Effector CD8-positive, alpha-beta T cell (primary cell): ENCODE results near the gene ATXN7L1.

Source experiments
- DNase-seq: peaks from one replicate; lab custom pipeline; 2025; lab: John Stamatoyannopoulos, UW

The ATXN7L1 gene

DNA sequence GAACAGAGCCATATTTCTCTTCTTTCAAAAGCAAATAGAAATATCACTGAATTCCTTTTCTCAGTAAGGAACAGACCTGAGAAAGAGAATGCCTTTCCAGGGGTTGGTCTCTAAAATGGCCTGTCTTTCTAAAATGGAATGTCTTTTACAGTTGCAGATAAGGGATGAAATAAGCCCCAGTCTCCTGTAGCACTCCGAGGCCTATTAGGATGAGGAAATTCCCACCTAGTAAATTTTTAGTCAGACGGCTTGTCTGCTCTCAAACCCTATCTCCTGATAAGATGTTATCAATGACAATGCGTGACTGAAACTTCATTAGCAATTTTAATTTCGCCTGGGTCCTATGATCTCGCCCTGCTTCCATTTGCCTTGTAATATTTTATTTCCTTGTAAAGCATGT, 292.2 kb downstream of the ATXN7L1 start:
- DNase-seq: no peak

DNA sequence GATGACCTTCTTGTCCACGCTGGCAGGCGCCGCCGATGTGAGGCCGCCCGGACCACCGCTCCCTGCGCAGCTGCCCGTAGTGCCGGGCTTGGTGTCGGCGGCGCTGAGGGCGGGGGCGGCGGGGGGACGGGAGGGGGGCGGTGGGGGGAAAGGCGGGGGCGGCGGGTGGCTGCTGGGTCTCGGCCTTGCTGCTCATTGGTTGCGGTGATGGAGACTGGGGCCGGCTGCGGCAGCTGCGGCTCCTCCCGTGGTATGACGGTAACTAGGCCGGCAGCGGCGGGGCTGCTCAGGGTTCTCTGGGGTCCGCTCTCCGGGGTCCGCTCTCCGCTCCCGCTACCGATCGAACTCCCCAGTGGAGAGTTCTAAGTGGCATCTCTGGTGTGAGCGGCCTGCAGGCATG, 293.3 kb downstream of the ATXN7L1 start:
- DNase-seq: no peak

DNA sequence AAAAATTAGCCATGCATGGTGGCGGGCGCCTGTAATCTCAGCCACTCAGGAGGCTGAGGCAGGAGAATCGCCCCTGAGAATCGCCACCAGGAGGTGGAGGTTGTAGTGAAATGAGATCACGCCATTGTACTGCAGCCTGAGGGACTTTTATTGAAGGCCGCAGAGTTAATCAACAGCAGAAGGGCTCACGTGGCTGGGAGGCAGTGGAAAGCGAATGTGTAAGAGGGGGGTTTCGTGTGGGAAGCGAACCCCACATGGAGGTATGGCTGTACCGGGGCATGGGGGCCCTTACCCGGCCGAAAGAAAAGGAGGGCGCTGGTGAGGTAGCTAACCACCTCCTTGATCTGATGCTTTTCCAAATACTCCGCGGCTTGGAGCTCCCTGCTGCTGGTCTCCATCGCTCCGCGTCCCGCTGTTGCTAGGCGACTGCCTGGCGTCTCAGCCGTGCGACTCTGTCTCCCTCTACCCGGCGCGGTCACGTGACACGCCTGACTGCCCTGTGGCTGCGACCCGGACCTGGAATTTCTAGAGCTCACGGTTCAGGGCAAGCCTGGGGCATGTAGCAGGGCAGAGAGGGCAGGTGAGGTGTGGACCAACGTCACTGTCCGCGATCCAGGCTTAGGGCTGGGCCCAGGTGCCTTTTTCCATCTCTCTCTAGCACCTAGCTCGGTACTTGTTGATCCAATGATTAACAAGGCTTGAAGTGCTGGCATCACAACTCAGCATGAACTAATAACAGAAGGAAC, 295.2 kb downstream of the ATXN7L1 start, which contains the start of gene EFCAB10:
EFCAB10 (minus strand) TSS at position 428 of the 746 bp plus-strand sequence; CDS start at position 398, 30 bp downstream.
- DNase-seq: no peak

DNA sequence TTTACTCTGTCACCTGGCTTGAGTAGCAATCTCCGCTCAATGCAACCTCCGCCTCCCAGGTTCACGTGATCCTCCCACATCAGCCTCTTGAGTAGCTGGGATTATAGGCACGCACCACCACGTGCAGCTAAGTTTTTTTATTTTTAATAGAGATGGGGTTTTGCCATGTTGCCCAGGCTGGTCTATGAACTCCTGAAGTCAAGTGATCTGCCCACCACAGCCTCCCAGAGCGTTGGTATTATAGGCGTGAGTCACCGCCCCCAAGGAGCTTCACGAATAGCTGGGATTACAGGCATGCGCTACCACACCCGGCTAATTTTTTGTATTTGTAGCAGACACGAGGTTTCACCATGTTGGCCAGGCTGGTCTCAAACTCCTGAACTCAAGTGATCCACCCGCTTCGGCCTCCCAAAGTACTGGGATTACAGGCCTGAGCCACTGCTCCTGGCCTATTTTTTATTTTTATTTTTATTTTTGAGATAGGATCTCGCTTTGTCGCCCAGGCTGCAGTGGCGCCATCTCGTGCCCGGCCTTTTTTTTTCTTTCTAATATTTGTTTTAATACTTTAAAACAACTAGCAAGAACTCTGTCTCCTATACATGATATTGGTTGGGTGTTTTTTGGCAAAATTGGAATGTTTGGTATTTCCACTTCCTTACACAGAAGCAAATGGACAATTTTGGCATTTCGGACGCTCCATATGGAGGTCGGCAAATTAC, 296.2 kb downstream of the ATXN7L1 start:
- DNase-seq: no peak

DNA sequence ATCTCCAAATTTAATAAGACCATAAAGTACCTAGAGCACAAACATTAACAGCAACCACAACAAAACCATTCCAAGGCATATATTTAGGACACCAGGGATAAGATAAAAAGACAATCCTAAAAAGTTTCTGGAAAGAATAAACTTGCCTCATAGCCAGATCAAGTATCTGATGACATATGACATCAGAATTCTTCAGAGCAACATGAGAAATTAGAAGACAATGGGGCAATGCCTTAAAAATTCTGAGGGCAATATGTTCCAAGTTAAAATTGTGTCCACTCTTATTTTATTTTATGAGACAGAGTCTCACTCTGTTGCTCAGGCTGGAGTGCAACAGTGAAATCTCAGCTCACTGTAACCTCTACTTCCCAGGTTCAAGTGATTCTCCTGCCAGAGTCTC, 297.9 kb downstream of the ATXN7L1 start:
- no peak for DNase-seq

DNA sequence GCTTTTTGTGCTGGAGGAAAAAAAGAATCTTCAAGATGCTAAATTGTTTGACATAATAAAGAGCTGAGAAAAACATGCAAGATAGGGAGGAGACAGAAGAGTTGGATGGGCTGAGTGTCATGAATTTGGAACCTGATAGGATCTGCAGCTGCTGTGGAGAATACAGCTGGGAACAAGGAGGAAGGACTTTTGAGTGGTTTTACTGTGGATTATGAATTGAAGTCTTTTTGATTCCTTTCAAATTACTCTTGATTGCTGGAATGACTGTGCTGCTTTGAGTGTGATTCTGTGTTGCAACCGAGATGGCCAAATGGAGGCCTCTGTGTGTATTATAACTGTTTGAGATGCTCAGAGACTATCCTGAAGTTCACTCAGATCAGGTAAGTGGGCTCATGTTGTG, 299.1 kb downstream of the ATXN7L1 start:
- DNase-seq: no peak

DNA sequence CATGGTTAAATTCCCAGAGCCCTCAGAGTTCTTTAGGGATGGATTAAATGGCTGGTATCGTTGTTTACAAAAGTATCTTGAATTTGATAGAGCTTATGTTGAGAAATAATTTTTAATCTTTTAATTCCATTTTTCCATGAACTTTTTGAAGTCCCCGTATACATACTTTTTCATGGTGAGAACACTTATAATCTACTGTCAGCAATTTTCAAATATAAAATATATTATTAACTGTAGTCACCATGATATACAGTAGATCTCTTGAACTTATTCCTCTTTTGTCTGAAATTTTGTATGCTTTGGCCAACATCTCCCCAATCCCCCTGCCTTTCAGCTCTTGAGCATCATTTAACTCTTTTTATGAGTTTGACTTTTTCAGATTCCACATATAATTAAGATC, 304.5 kb downstream of the ATXN7L1 start:
- no peak for DNase-seq

DNA sequence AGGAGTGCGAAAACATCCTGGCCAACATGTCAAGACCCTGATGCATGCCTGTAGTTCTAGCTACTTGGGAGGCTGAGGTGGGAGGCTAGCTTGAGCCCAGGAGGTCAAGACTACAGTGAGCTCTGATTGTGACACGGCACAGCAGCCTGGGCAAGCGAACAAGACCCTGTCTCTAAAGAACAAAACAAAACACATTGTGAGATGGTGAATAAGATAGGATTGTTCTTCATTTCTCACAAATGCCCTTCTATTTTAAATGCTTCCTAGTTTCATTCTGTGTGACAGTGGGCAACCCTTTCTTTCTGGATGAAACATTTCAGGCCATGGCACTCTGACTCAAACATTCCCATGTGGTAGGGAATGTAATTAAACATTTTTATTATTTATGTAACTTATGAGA, 308.6 kb downstream of the ATXN7L1 start:
- DNase-seq: no peak

DNA sequence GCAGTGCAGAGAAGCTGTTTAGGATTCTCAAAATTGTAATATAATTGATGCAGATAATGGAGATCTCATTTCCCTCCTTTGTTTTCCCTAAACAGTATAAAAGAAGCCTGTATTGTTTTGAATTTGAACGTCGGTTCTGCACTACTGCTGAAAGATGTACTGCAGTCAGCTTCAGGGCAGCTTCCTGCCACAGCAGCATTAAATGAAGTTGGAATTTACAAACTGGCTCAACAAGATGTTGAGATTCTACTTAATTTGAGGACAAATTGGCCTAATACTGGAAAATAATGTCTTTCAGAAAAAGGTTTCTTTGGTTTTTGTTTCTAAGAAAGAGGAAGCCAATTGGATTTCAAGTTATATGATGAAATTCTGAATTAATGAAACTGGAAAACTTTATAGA, 309.4 kb downstream of the ATXN7L1 start:
- DNase-seq: no peak

DNA sequence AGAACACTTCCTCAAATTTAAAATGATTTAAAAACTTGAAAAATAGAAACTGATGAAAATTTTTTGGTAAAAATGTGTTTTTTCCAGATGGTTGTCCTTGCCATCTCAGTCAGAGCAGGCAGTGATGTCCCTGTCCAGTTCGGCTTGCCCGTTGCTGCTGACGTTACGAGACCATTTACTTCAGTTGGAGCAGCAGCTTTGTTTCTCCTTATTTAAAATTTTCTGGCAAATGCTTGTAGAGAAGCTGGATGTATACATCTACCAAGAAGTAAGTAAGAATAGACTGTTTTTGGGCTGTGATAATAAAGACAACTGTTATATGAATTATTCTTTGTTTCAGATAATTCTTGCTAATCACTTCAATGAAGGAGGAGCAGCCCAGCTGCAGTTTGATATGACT, 311.2 kb downstream of the ATXN7L1 start:
- DNase-seq: no peak

DNA sequence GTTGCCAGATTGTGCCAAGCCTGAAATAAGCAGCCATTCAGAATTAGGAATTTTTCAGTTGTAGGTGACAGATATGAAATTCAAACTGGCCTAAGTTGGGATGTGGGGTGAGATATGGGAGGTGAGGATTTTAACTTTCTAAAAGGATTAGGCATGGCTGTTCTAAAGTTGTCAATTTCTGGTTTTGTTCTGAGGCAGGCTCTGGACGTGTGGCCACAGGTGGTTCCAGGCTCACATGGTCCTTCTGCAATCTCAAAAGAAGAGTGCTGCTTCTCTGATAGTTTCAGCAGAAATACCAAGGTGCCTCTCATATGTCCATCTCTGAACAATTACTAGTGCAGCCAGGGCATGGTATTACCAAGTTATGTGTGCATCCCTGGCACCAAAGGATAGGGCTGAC, 316.5 kb downstream of the ATXN7L1 start:
- DNase-seq: no peak
